BJ (cell line): ENCODE data around the gene SUGCT. TPM values are rescaled to one million over a fixed set of nuclear protein-coding genes. Genes with fewer than 3 reads are reported as not detected.

Experiments
- CTCF ChIA-PET: fragments of 350-600 bp; formaldehyde crosslinking; extraction: SDS; loops from one replicate; lab custom pipeline; 2021; ENCODE audit warnings: antibody characterized with exemption, inconsistent platforms; lab: Yijun Ruan, JAX
- POLR2A ChIA-PET: fragments of 300-600 bp; sonication (Branson Sonifier 250); formaldehyde crosslinking; extraction: SDS; loops from one replicate; lab custom pipeline; 2021; ENCODE audit warnings: antibody characterized with exemption; lab: Charles Lee
- DNase-seq: peaks from one replicate; pipeline ENCODE4 v3.0.0-alpha.2; 2011; ENCODE audit warnings: low read depth
- H3K27me3 ChIP-seq: 2 replicates; pipeline ENCODE4 v1.6.0; 2011; ENCODE audit warnings: low read length; ENCODE audit not compliant: control insufficient read depth, insufficient read depth
- H3K36me3 ChIP-seq: 2 replicates; pipeline ENCODE4 v1.5.1; 2011; ENCODE audit warnings: low read length; ENCODE audit not compliant: control insufficient read depth, insufficient read depth
- H3K4me3 ChIP-seq: 2 replicates; pipeline ENCODE4 v1.5.1; 2011; ENCODE audit warnings: low read depth, mild to moderate bottlenecking, control low read depth, low read length
- polyA plus RNA-seq: library from polyadenylated mRNA; depleted of rRNA; stranded (reverse); fragments of >200 nt; gene quantifications from 2 replicates; pipeline ENCODE4 v1.2.3, GENCODE V29; 2011
- TF ChIP-seq, protein P1 (sequence below): IDR thresholded peaks from 2 replicates; pipeline ENCODE4 v1.5.1; 2011; ENCODE audit warnings: low read depth, mild to moderate bottlenecking, control low read depth, inconsistent platforms, low read length, moderate library complexity; ENCODE audit not compliant: insufficient read depth

SUGCT gene
- polyA plus RNA-seq, 1 experiment = 10.6 TPM

DNA sequence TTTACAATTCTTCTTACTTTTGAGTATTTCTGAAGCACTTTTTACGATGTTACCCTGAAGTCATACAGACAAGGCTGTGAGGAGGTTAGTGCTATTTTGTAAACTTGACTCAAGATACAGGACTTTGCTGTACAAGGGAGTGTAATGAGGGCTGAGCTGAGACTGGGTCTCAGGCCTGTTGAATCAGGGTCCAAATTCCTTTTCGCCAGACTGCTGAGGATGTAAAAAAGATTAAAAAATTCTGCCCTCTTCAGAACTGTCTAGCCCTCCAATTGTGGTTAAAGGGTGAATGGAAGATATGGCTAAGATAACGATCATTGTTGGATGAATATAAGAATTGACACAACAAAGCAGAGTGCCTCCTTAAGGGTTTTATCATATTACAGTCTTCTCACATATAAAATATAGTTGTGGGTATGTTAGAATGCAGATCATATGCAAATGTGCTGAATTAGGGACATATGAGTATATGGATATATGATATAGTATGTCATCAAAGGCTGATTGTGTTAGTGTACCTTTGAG is 165.4 kb downstream of the SUGCT start:
- POLR2A ChIA-PET = no interaction called here
- no peak for DNase-seq
- Histone ChIP-seq H3K27me3 (no peaks in the 10 kb centered on the region), H3K4me3 (no peak overlapping the region), H3K36me3 (no peaks in the 10 kb centered on the region)
- TF ChIP-seq, protein P1, sequence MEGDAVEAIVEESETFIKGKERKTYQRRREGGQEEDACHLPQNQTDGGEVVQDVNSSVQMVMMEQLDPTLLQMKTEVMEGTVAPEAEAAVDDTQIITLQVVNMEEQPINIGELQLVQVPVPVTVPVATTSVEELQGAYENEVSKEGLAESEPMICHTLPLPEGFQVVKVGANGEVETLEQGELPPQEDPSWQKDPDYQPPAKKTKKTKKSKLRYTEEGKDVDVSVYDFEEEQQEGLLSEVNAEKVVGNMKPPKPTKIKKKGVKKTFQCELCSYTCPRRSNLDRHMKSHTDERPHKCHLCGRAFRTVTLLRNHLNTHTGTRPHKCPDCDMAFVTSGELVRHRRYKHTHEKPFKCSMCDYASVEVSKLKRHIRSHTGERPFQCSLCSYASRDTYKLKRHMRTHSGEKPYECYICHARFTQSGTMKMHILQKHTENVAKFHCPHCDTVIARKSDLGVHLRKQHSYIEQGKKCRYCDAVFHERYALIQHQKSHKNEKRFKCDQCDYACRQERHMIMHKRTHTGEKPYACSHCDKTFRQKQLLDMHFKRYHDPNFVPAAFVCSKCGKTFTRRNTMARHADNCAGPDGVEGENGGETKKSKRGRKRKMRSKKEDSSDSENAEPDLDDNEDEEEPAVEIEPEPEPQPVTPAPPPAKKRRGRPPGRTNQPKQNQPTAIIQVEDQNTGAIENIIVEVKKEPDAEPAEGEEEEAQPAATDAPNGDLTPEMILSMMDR = no peak
- CTCF ChIA-PET = no interaction called here

DNA sequence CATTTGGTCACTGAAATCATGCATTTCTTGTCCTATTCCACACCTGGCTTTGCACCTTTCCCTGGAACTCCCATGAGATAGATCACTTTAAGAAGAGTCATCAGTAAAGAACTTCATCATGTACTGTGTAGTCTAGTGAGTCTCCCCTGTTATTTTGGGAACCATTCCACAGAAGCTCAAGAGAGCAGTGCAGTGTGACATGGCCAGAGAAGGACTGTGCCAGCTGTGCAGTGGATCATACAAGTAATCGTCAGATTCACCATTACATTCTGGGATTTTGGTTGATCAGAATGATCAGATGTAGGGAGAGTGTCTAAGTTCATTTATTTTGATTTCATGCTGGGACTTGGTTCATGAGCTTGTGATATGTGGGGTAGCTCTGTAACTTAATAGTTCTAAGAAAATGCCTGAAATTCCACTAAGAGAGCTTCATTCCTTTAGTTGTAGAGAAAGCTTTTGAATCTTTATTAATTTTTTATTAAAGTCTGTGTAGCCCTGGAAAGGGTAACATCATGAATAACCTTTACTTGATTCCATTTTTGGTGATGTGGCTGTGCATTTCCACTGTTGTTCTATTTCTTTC is 166.8 kb downstream of the SUGCT start:
- Histone ChIP-seq H3K4me3 (no peak overlapping the region), H3K36me3 (no peaks in the 10 kb centered on the region), H3K27me3 (no peaks in the 10 kb centered on the region)
- DNase-seq = no peak
- TF ChIP-seq, protein P1 = no peak
- POLR2A ChIA-PET = no interaction called here
- CTCF ChIA-PET = no interaction called here

DNA sequence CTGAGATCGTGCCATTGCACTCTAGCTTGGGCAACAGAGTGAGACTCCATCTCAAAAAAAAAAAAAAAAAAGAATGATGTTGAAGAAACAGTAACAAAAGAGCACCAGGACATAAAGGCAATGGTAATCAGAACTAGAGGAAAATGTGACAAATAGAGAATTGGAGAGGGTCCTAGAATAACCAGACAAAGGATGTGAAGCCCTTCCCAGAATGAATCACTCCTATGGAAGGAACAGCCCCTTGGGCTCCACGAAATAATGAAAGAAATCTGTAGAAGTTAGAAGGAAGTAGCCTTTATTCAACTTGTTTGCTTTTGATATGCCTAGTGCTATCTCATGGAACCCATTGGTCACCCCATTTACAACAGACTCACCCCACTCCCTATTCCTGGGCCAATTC is 169.2 kb downstream of the SUGCT start:
- Histone ChIP-seq H3K4me3 (no peak overlapping the region), H3K36me3 (no peaks in the 10 kb centered on the region), H3K27me3 (no peaks in the 10 kb centered on the region)
- no peak for DNase-seq
- TF ChIP-seq, protein P1 = no peak
- ChIA-PET POLR2A (no interaction called here), CTCF (no interaction called here)

DNA sequence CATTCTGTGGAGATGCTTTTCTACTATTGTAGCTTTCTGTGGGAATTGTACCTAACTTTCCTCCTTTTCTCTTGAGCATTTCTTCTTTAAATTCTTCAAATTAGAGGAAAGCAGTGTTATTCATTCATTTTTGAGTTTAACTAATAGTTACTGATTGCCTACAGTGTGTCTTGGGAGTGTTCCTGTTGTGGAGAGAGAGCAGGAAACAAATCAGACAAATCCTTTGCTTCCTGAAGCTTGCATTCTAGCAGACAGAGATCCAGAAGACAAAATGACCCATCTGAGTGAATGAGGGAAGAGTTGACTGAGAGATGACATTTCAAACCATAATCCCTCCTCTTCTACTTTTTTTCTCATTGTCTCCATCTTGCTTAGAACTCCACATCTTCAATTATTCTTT is 170.4 kb downstream of the SUGCT start:
- no peak overlapping the region for H3K4me3 ChIP-seq
- CTCF ChIA-PET = interaction anchor here (0.6 kb wide), 1 partner anchor 68 kb away, joined by 3 read pairs; no protein-coding TSS in a partner anchor
- H3K36me3 ChIP-seq = no peaks in the 10 kb centered on the region
- POLR2A ChIA-PET = no interaction called here
- H3K27me3 ChIP-seq = no peaks in the 10 kb centered on the region
- TF ChIP-seq, protein P1 = no peak
- no peak for DNase-seq

DNA sequence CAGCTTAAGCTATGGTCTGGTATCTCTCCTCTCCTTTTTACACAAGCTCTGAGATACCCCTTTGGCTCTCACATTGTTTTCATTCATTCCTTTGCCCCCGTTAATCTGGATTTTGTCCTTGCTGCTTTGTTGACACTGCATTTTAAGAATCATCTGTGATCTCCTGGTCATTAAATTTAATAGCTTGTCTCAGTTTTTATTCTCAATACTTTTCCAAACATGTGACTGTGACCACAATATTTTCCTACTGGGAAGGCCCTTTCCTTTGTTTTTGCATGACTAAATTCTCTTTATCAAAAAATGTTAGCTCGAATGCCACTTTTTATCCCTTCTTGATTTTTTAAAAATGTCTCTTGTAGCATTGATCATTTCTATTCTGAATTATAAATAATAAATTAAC is 171.2 kb downstream of the SUGCT start:
- no peak for DNase-seq
- H3K27me3 ChIP-seq = no peaks in the 10 kb centered on the region
- H3K36me3 ChIP-seq = no peaks in the 10 kb centered on the region
- ChIA-PET CTCF (no interaction called here), POLR2A (no interaction called here)
- TF ChIP-seq, protein P1 = no peak
- no peak overlapping the region for H3K4me3 ChIP-seq
